Ovary (tissue), 9 donors: ENCODE data around the gene KCNN3. TPM values are rescaled to one million over a fixed set of nuclear protein-coding genes. Genes with fewer than 3 reads are reported as not detected.

ENCODE experiments used
- DNase-seq, 5 donors: peaks; one replicate each; pipeline ENCODE4 v3.0.0-alpha.2; 2019 to 2020
- H3K27ac ChIP-seq, 2 donors: fragments of 200-600 bp; one replicate each; pipeline versions ENCODE4 v1.5.1 to v1.8.0; 2019 to 2022
- H3K27me3 ChIP-seq: fragments of 200-600 bp; one replicate; pipeline ENCODE4 v1.8.0; 2022
- H3K36me3 ChIP-seq: fragments of 200-600 bp; sonication (generic); one replicate; pipeline ENCODE4 v1.5.1; 2019
- H3K4me1 ChIP-seq: one replicate; pipeline ENCODE4 v1.8.1; 2013; ENCODE audit warnings: mild to moderate bottlenecking, moderate library complexity; ENCODE audit not compliant: insufficient read depth
- H3K4me3 ChIP-seq: fragments of 200-600 bp; sonication (generic); one replicate; pipeline ENCODE4 v1.5.1; 2017
- H3K9me3 ChIP-seq, 2 donors: fragments of 200-600 bp in 1 of 2; sonication (generic) in 1 of 2; one replicate each; pipeline versions ENCODE4 v1.5.1 to v1.8.1; 2013 to 2019; ENCODE audit warnings: mild to moderate bottlenecking in 1 of 2, moderate library complexity in 1 of 2
- EP300 ChIP-seq: sonication (generic); formaldehyde crosslinking; IDR thresholded peaks from one replicate; pipeline ENCODE4 v1.6.1; 2017; ENCODE audit warnings: antibody characterized with exemption
- POLR2A ChIP-seq: fragments of 450-650 bp; IDR thresholded peaks from one replicate; pipeline ENCODE4 v1.6.1; 2017; ENCODE audit warnings: antibody characterized with exemption, mild to moderate bottlenecking, moderate library complexity
- WGBS, 3 donors: extraction: QIAGEN DNeasy Blood & Tissue Kit in 1 of 3; methylation state at CpG; one replicate each; pipeline versions ENCODE4 v1.1.5 to v1.1.7; 2013 to 2017; 5-methylcytosine and 5-hydroxymethylcytosine counted together
- intact Hi-C, 4 donors: fragments of 100-400 bp; cut with DNase I; formaldehyde crosslinking; loops; one replicate each; pipeline versions ENCODE4 v1.11.0 to v1.15.1; 2022 to 2023
- polyA plus RNA-seq, 2 donors: library from polyadenylated mRNA; stranded (reverse); fragments of 200-250 nt in 1 of 2; fragments of 350-450 nt in 1 of 2; fragmentation: Illumina TruSeq in 1 of 2; extraction: RNeasy Lipid Tissue Mini Kit (QIAGEN cat#74804) in 1 of 2; gene quantifications; one replicate each; pipeline ENCODE4 v1.2.3, GENCODE V29; 2013 to 2014
- total RNA-seq, 7 donors: library from RNA; depleted of rRNA in 2 of 7; stranded (reverse); fragments of >200 nt in 2 of 7; fragmentation: NEBNext Ultra II Directional in 3 of 7; extraction: Animal tissue kit (Norgen Biotek cat#: 25700) in 3 of 7; gene quantifications; one replicate each; pipeline versions ENCODE4 v1.1.0 to v1.2.4, GENCODE V29; 2016 to 2023
- TF ChIP-seq, protein P1 (sequence below), 3 donors: fragments of 450-650 bp in 2 of 3; fragments of 200-600 bp in 1 of 3; IDR thresholded peaks; one replicate each; pipeline versions ENCODE4 v1.5.1 to v1.8.0; 2016 to 2022; ENCODE audit warnings: antibody characterized with exemption in 3 of 3, mild to moderate bottlenecking in 1 of 3
- donor health status: DM: no; HTN: no; CAD: no; lungs with moderate emphysema.
- donor health status: DM: no; HTN: no; CAD: no.
- donor health status: Bipolar disorder and iron deficiency.
- donor health status: DM: yes; HTN: yes; CAD: no.
- donor health status: DM: no; HTN: no; CAD: no.
- donor health status: DM: yes; HTN: yes; CAD: no.

KCNN3 gene
- total and polyA plus RNA-seq, 9 donors = 0.71 to 6.1 (median 1.7) TPM

DNA sequence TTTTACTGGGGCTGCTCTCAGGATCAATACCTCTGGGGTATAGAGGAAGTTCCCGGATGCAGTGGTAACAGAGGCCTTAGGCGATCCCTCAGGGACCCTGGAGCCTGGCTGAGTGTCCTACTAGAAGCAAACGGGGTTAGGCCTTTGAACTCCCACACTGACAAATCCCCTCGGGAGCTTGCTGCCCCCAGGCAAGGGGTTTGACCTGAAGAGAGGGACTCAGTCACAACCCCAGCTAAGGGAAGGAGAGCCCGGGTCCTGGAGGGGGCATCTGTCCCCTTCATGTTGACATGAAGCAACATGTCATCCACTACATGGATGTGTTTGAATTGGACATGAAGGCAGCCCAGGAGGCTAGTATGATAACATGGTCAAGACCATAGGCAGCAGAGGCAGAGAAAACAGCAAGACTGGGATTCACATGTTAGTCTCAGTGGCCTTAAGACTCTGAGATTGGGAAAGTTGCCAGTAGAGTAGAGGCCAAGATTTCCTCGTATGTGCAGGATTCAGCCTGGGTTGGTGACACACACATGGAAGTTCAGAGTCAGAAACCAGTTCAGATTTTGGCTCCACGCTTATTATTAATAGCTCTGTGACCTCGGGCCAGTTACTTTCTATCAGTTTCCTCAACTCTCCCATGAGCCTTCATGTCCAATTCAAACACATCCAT lies 101.5 kb downstream of the KCNN3 start:
- Histone ChIP-seq H3K36me3 (no peaks in the 10 kb centered on the region), H3K4me1 (no peaks in the 10 kb centered on the region), H3K4me3 (no peak overlapping the region), H3K9me3 (no peaks in the 10 kb centered on the region), H3K27ac (no peak overlapping the region), H3K27me3 (no peaks in the 10 kb centered on the region)
- TF ChIP-seq, protein P1, sequence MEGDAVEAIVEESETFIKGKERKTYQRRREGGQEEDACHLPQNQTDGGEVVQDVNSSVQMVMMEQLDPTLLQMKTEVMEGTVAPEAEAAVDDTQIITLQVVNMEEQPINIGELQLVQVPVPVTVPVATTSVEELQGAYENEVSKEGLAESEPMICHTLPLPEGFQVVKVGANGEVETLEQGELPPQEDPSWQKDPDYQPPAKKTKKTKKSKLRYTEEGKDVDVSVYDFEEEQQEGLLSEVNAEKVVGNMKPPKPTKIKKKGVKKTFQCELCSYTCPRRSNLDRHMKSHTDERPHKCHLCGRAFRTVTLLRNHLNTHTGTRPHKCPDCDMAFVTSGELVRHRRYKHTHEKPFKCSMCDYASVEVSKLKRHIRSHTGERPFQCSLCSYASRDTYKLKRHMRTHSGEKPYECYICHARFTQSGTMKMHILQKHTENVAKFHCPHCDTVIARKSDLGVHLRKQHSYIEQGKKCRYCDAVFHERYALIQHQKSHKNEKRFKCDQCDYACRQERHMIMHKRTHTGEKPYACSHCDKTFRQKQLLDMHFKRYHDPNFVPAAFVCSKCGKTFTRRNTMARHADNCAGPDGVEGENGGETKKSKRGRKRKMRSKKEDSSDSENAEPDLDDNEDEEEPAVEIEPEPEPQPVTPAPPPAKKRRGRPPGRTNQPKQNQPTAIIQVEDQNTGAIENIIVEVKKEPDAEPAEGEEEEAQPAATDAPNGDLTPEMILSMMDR (IDR thresholded peaks at IDR 0.05) = no peak
- TF ChIP-seq POLR2A = no peak
- WGBS, 3 donors = 68 to 72% (median 68%) methylated on average over 8 of the region's 8 CpGs
- intact Hi-C loops = no loop called here
- DNase-seq = no peak

GRCh38 chr1:154767315-154768240 lies 102.5 kb downstream of the KCNN3 start:
- Histone ChIP-seq H3K36me3 (no peaks in the 10 kb centered on the region), H3K27ac (no peak overlapping the region), H3K27me3 (no peaks in the 10 kb centered on the region), H3K4me3 (no peak overlapping the region), H3K4me1 (no peaks in the 10 kb centered on the region), H3K9me3 (no peaks in the 10 kb centered on the region)
- TF ChIP-seq, protein P1 (IDR thresholded peaks at IDR 0.05) = no peak
- no peak for TF ChIP-seq EP300
- TF ChIP-seq POLR2A = no peak
- 60 to 75% (median 75%) methylated on average over 9 of the region's 9 CpGs for WGBS, 3 donors
- DNase-seq = peak in 1 of 5 donors; percentile 46
- intact Hi-C loops = no loop called here

DNA sequence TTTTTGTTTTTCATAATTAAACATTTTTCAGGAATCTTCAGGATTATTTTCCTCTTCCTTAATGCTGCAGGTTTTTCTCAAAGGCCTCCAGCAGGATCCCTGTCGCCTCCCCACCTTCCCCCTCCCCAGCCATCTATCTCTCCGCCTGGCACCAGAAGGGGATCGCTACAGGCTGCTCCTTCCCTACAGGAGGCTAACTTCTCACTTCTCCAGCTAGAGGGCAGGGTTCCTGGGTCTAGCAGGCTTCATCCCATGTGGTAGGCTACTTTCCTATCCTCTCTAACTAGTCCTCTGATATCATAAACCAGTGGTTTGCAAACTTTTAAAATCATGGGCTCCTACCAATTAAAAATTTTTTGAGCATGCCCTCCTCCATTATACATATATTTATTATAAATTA lies 104.1 kb downstream of the KCNN3 start:
- DNase-seq = no peak

GRCh38 chr1:154764773-154765172 lies 105.3 kb downstream of the KCNN3 start:
- no peak for DNase-seq
- 92 to 95% (median 94%) methylated on average over 3 of the region's 3 CpGs for WGBS, 3 donors
- H3K27me3 ChIP-seq = no peaks in the 10 kb centered on the region
- H3K27ac ChIP-seq = no peak overlapping the region
- H3K4me1 ChIP-seq = peaks cover 5% of the 10 kb centered on the region
- no peaks in the 10 kb centered on the region for H3K9me3 ChIP-seq
- intact Hi-C loops = loop anchor here in 1 of 4 donors (5.0 kb wide), 1 partner anchor 202 kb away; no protein-coding TSS in a partner anchor
- H3K4me3 ChIP-seq = no peak overlapping the region
- no peak for TF ChIP-seq POLR2A
- no peaks in the 10 kb centered on the region for H3K36me3 ChIP-seq

More for the DNA sequence above, 104.1 kb downstream of the KCNN3 start:
- H3K36me3 ChIP-seq = no peaks in the 10 kb centered on the region
- TF ChIP-seq EP300 (no peak), POLR2A (no peak)
- TF ChIP-seq, protein P1 (IDR thresholded peaks at IDR 0.05) = no peak
- no peaks in the 10 kb centered on the region for H3K4me1 ChIP-seq
- no peaks in the 10 kb centered on the region for H3K27me3 ChIP-seq
- 69 to 81% (median 81%) methylated on average over 3 of the region's 3 CpGs for WGBS, 3 donors
- H3K9me3 ChIP-seq = no peaks in the 10 kb centered on the region
- no peak overlapping the region for H3K4me3 ChIP-seq
- H3K27ac ChIP-seq = no peak overlapping the region
- intact Hi-C loops = no loop called here
